ENCODE measurements around the gene WDR7.

The WDR7 gene

GRCh38 chr18:56823986-56824565, 172.9 kb downstream of the WDR7 start:
- Mint-ChIP-seq H3K27me3 (no peaks in the 10 kb centered on the region), H3K27ac (no peak overlapping the region)

GRCh38 chr18:56825321-56825720, 174.2 kb downstream of the WDR7 start:
- intact Hi-C loops (cut with micrococcal nuclease) = no loop called here
- Mint-ChIP-seq H3K36me3 (ENCODE audit: low read depth) (peaks cover 19% of the 10 kb centered on the region), H3K27me3 (no peaks in the 10 kb centered on the region)

More at GRCh38 chr18:56823986-56824565, 172.9 kb downstream of the WDR7 start:
- no peak overlapping the region for H3K4me3 Mint-ChIP-seq
- H3K4me1 Mint-ChIP-seq (ENCODE audit: low read depth) = peaks cover 19% of the 10 kb centered on the region
- H3K9me3 Mint-ChIP-seq = no peaks in the 10 kb centered on the region
- peaks cover 19% of the 10 kb centered on the region for H3K36me3 Mint-ChIP-seq (ENCODE audit: low read depth)
- intact Hi-C loops (cut with micrococcal nuclease) = no loop called here

GRCh38 chr18:56825878-56826277, 174.7 kb downstream of the WDR7 start:
- H3K4me1 Mint-ChIP-seq (ENCODE audit: low read depth) = peaks cover 19% of the 10 kb centered on the region
- peaks cover 21% of the 10 kb centered on the region for H3K36me3 Mint-ChIP-seq (ENCODE audit: low read depth)
- no peak overlapping the region for H3K27ac Mint-ChIP-seq
- intact Hi-C loops (cut with micrococcal nuclease) = no loop called here
- no peaks in the 10 kb centered on the region for H3K9me3 Mint-ChIP-seq
- no peaks in the 10 kb centered on the region for H3K27me3 Mint-ChIP-seq
- H3K4me3 Mint-ChIP-seq = no peak overlapping the region

More at GRCh38 chr18:56825321-56825720, 174.2 kb downstream of the WDR7 start:
- H3K9me3 Mint-ChIP-seq = no peaks in the 10 kb centered on the region
- no peak overlapping the region for H3K27ac Mint-ChIP-seq
- H3K4me1 Mint-ChIP-seq (ENCODE audit: low read depth) = peaks cover 19% of the 10 kb centered on the region
- no peak overlapping the region for H3K4me3 Mint-ChIP-seq

- intact Hi-C loops (cut with micrococcal nuclease) = no loop called here
- no peaks in the 10 kb centered on the region for H3K4me1 Mint-ChIP-seq (ENCODE audit: low read depth)
- H3K27me3 Mint-ChIP-seq = no peaks in the 10 kb centered on the region
- no peaks in the 10 kb centered on the region for H3K9me3 Mint-ChIP-seq
- peaks cover 31% of the 10 kb centered on the region for H3K36me3 Mint-ChIP-seq (ENCODE audit: low read depth)
- no peak overlapping the region for H3K27ac Mint-ChIP-seq
- no peak overlapping the region for H3K4me3 Mint-ChIP-seq
Measured at GRCh38 chr18:56831988-56832387, 180.8 kb downstream of the WDR7 start.

GRCh38 chr18:56835331-56835730, 184.2 kb downstream of the WDR7 start:
- intact Hi-C loops (cut with micrococcal nuclease) = no loop called here
- Mint-ChIP-seq H3K9me3 (no peaks in the 10 kb centered on the region), H3K36me3 (ENCODE audit: low read depth) (peaks cover 31% of the 10 kb centered on the region), H3K27ac (no peak overlapping the region), H3K4me1 (ENCODE audit: low read depth) (no peaks in the 10 kb centered on the region), H3K4me3 (no peak overlapping the region), H3K27me3 (no peaks in the 10 kb centered on the region)

- Mint-ChIP-seq H3K27me3 (no peaks in the 10 kb centered on the region), H3K27ac (no peak overlapping the region), H3K36me3 (ENCODE audit: low read depth) (peaks cover 26% of the 10 kb centered on the region), H3K9me3 (no peaks in the 10 kb centered on the region), H3K4me3 (no peak overlapping the region), H3K4me1 (ENCODE audit: low read depth) (no peaks in the 10 kb centered on the region)
- intact Hi-C loops (cut with micrococcal nuclease) = no loop called here
Measured at GRCh38 chr18:56836173-56836572, 185.0 kb downstream of the WDR7 start.

- H3K27me3 Mint-ChIP-seq = no peaks in the 10 kb centered on the region
- intact Hi-C loops (cut with micrococcal nuclease) = no loop called here
- peaks cover 4% of the 10 kb centered on the region for H3K36me3 Mint-ChIP-seq (ENCODE audit: low read depth)
- H3K4me1 Mint-ChIP-seq (ENCODE audit: low read depth) = peaks cover 5% of the 10 kb centered on the region
- H3K27ac Mint-ChIP-seq = no peak overlapping the region
- H3K4me3 Mint-ChIP-seq = no peak overlapping the region
- H3K9me3 Mint-ChIP-seq = peaks cover 7% of the 10 kb centered on the region
Measured at GRCh38 chr18:56841836-56842235, 190.7 kb downstream of the WDR7 start.

GRCh38 chr18:56843241-56843640, 192.1 kb downstream of the WDR7 start:
- Mint-ChIP-seq H3K27ac (no peak overlapping the region), H3K27me3 (no peaks in the 10 kb centered on the region), H3K4me1 (ENCODE audit: low read depth) (peaks cover 5% of the 10 kb centered on the region), H3K9me3 (peaks cover 16% of the 10 kb centered on the region), H3K36me3 (ENCODE audit: low read depth) (peaks cover 18% of the 10 kb centered on the region), H3K4me3 (no peak overlapping the region)
- intact Hi-C loops (cut with micrococcal nuclease) = no loop called here

- H3K27me3 Mint-ChIP-seq = no peaks in the 10 kb centered on the region
- H3K27ac Mint-ChIP-seq = no peak overlapping the region
- H3K9me3 Mint-ChIP-seq = peaks cover 20% of the 10 kb centered on the region
- intact Hi-C loops (cut with micrococcal nuclease) = no loop called here
- H3K4me1 Mint-ChIP-seq (ENCODE audit: low read depth) = peaks cover 8% of the 10 kb centered on the region
- peaks cover 19% of the 10 kb centered on the region for H3K36me3 Mint-ChIP-seq (ENCODE audit: low read depth)
- H3K4me3 Mint-ChIP-seq = no peak overlapping the region
Measured at GRCh38 chr18:56844556-56844955, 193.4 kb downstream of the WDR7 start.

GRCh38 chr18:56851774-56852173, 200.6 kb downstream of the WDR7 start:
- peaks cover 14% of the 10 kb centered on the region for H3K9me3 Mint-ChIP-seq
- H3K4me1 Mint-ChIP-seq (ENCODE audit: low read depth) = peaks cover 25% of the 10 kb centered on the region
- H3K36me3 Mint-ChIP-seq (ENCODE audit: low read depth) = peaks cover 23% of the 10 kb centered on the region
- intact Hi-C loops (cut with micrococcal nuclease) = no loop called here
- no peak overlapping the region for H3K27ac Mint-ChIP-seq
- H3K27me3 Mint-ChIP-seq = no peaks in the 10 kb centered on the region
- no peak overlapping the region for H3K4me3 Mint-ChIP-seq

- Mint-ChIP-seq H3K27me3 (no peaks in the 10 kb centered on the region), H3K4me1 (ENCODE audit: low read depth) (peaks cover 25% of the 10 kb centered on the region), H3K9me3 (no peaks in the 10 kb centered on the region), H3K4me3 (no peak overlapping the region), H3K27ac (no peak overlapping the region), H3K36me3 (ENCODE audit: low read depth) (peaks cover 17% of the 10 kb centered on the region)
- intact Hi-C loops (cut with micrococcal nuclease) = no loop called here
Measured at GRCh38 chr18:56853961-56854360, 202.8 kb downstream of the WDR7 start.

GRCh38 chr18:56861244-56861643, 210.1 kb downstream of the WDR7 start:
- Mint-ChIP-seq H3K36me3 (ENCODE audit: low read depth) (peaks cover 11% of the 10 kb centered on the region), H3K4me3 (no peak overlapping the region), H3K27ac (no peak overlapping the region), H3K27me3 (no peaks in the 10 kb centered on the region), H3K9me3 (no peaks in the 10 kb centered on the region), H3K4me1 (ENCODE audit: low read depth) (no peaks in the 10 kb centered on the region)
- intact Hi-C loops (cut with micrococcal nuclease) = no loop called here

GRCh38 chr18:56869189-56869777, 218.1 kb downstream of the WDR7 start:
- Mint-ChIP-seq H3K36me3 (ENCODE audit: low read depth) (no peaks in the 10 kb centered on the region), H3K4me3 (no peak overlapping the region), H3K27ac (no peak overlapping the region), H3K4me1 (ENCODE audit: low read depth) (peaks cover 5% of the 10 kb centered on the region), H3K9me3 (no peaks in the 10 kb centered on the region), H3K27me3 (no peaks in the 10 kb centered on the region)
- intact Hi-C loops (cut with micrococcal nuclease) = loop anchor here (2.0 kb wide), 1 partner anchor 692 kb away; no protein-coding TSS in a partner anchor

GRCh38 chr18:56870982-56871381, 219.8 kb downstream of the WDR7 start:
- no peaks in the 10 kb centered on the region for H3K27me3 Mint-ChIP-seq
- H3K4me1 Mint-ChIP-seq (ENCODE audit: low read depth) = peaks cover 5% of the 10 kb centered on the region
- intact Hi-C loops (cut with micrococcal nuclease) = loop anchor here (10.0 kb wide), 1 partner anchor 574 kb away; no protein-coding TSS in a partner anchor
- H3K27ac Mint-ChIP-seq = no peak overlapping the region
- H3K9me3 Mint-ChIP-seq = no peaks in the 10 kb centered on the region
- H3K4me3 Mint-ChIP-seq = no peak overlapping the region
- H3K36me3 Mint-ChIP-seq (ENCODE audit: low read depth) = peaks cover 7% of the 10 kb centered on the region

GRCh38 chr18:56872140-56872539, 221.0 kb downstream of the WDR7 start:
- H3K36me3 Mint-ChIP-seq (ENCODE audit: low read depth) = peaks cover 7% of the 10 kb centered on the region
- no peak overlapping the region for H3K4me3 Mint-ChIP-seq
- no peak overlapping the region for H3K27ac Mint-ChIP-seq
- H3K9me3 Mint-ChIP-seq = no peaks in the 10 kb centered on the region
- no peaks in the 10 kb centered on the region for H3K27me3 Mint-ChIP-seq
- intact Hi-C loops (cut with micrococcal nuclease) = loop anchor here (10.0 kb wide), 1 partner anchor 573 kb away; no protein-coding TSS in a partner anchor
- H3K4me1 Mint-ChIP-seq (ENCODE audit: low read depth) = peaks cover 5% of the 10 kb centered on the region

All from dendritic cell treated with granulocyte-macrophage colony-stimulating factor and Interleukin-4, amounts not matched to agents 40 ng/mL and 50 ng/mL, for 4 days (primary cell).